Stomach (tissue), 9 donors: Measurements from ENCODE around the gene KCNJ9. TPM values are rescaled to one million over a fixed set of nuclear protein-coding genes. Genes with fewer than 3 reads are reported as not detected.

Source experiments
- DNase-seq, 2 donors: peaks; one replicate each; pipeline versions ENCODE4 v3.0.0 to v3.0.0-alpha.2; 2013 to 2019
- H3K27ac ChIP-seq, 5 donors: fragments of 200-600 bp in 4 of 5; sonication (generic) in 4 of 5; one replicate each; pipeline ENCODE4 v1.5.1; 2013 to 2019; ENCODE audit warnings: mild to moderate bottlenecking in 1 of 5, moderate library complexity in 1 of 5
- H3K27me3 ChIP-seq, 3 donors: fragments of 200-600 bp; sonication (generic); one replicate each; pipeline ENCODE4 v1.5.1; 2017 to 2019; ENCODE audit warnings: mixed run types in 1 of 3
- H3K36me3 ChIP-seq, 4 donors: fragments of 200-600 bp; sonication (generic); 1 replicate in 3 of 4; 2 replicates in 1 of 4; pipeline ENCODE4 v1.5.1; 2016 to 2019
- H3K4me1 ChIP-seq, 4 donors: fragments of 200-600 bp; sonication (generic); one replicate each; pipeline ENCODE4 v1.5.1; 2016 to 2019
- H3K4me3 ChIP-seq, 4 donors: fragments of 200-600 bp; sonication (generic) in 3 of 4; one replicate each; pipeline ENCODE4 v1.5.1; 2016 to 2019; ENCODE audit warnings: mild to moderate bottlenecking in 1 of 4
- H3K9me3 ChIP-seq, 4 donors: fragments of 200-600 bp; sonication (generic); one replicate each; pipeline ENCODE4 v1.5.1; 2016 to 2019
- EP300 ChIP-seq: sonication (generic); formaldehyde crosslinking; IDR thresholded peaks from one replicate; pipeline ENCODE4 v1.6.1; 2017; ENCODE audit warnings: antibody characterized with exemption
- POLR2A ChIP-seq, 4 donors: fragments of 450-650 bp; IDR thresholded peaks; one replicate each; pipeline ENCODE4 v1.6.1; 2016; ENCODE audit warnings: antibody characterized with exemption in 4 of 4, control low read depth in 2 of 4, mild to moderate bottlenecking in 1 of 4, moderate library complexity in 1 of 4
- POLR2AphosphoS5 ChIP-seq, 3 donors: sonication (generic); formaldehyde crosslinking; IDR thresholded peaks; one replicate each; pipeline ENCODE4 v1.6.1; 2016; ENCODE audit warnings: antibody characterized with exemption in 3 of 3
- WGBS, 5 donors: extraction: QIAGEN DNeasy Blood & Tissue Kit in 3 of 5; methylation state at CpG; one replicate each; pipeline versions ENCODE4 v1.1.5 to v1.1.7; 2013 to 2018; 5-methylcytosine and 5-hydroxymethylcytosine counted together
- intact Hi-C: fragments of 100-400 bp; cut with DNase I; formaldehyde crosslinking; loops from one replicate; pipeline ENCODE4 v1.15.1; 2023; ENCODE audit warnings: low total_unique reads
- polyA plus RNA-seq, 3 donors: library from polyadenylated mRNA; stranded (reverse); fragments of 200-250 nt; gene quantifications; one replicate each; pipeline ENCODE4 v1.2.3, GENCODE V29; 2013
- total RNA-seq, 5 donors: library from RNA; depleted of rRNA; stranded (reverse); fragments of >200 nt; gene quantifications; one replicate each; pipeline versions ENCODE4 v1.1.0 to v1.2.3, GENCODE V29; 2014 to 2016
- TF ChIP-seq, protein P1 (sequence below), 7 experiments: fragments of 450-650 bp in 4 of 7; fragments of 200-600 bp in 3 of 7; sonication (generic) in 3 of 7; IDR thresholded peaks; one replicate each; pipeline ENCODE4 v1.5.1; 2016 to 2019; ENCODE audit warnings: antibody characterized with exemption in 7 of 7, control low read depth in 2 of 7, mild to moderate bottlenecking in 1 of 7
- donor health status: healthy with polysubstance abuse.
- donor health status: Bipolar disorder and iron deficiency.
- donor health status: healthy.

KCNJ9 gene
- total and polyA plus RNA-seq, 8 donors: 0.03 to 0.87 (median 0.06) TPM; not detected in 5

DNA sequence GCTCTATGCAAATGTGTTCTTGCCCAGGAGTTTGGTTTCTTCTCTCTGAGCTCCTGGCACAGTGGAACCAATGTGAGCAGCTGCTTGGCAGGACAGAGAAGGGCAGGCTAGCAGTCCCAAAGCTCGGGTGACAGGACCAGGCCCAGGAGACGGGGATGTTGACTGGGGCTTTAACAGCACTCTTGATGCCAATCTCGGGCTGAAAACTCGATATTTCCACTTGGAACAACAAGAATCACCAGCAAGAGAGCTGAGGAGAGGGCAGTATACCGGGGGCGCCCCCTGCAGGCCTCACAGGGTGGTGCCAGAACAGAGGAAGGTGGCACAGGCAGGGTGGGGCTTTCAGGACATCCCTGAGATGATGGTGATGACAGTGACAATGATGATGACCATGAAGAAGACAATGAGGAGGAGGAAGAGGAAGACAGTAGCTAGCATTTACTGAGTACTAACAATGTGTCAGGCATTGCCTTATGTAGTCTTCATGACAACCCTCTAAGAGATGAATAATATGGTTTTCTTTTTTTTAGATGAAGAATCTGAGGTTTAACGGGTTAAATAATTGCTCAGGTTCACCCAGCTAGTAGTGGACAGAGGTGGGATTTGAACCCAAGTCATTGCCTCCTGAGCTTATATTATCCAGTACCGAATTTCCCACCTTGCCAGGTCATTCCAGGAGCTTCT is 2.7 kb upstream of the KCNJ9 start:
- peaks cover 2 to 14% (median 2%) of the 10 kb centered on the region in 4 donors for H3K4me1 ChIP-seq
- no peak overlapping the region for H3K4me3 ChIP-seq
- peak; percentile 60 to 62 for DNase-seq
- no peak for TF ChIP-seq POLR2A (IDR thresholded peaks at IDR 0.05)
- TF ChIP-seq, protein P1, sequence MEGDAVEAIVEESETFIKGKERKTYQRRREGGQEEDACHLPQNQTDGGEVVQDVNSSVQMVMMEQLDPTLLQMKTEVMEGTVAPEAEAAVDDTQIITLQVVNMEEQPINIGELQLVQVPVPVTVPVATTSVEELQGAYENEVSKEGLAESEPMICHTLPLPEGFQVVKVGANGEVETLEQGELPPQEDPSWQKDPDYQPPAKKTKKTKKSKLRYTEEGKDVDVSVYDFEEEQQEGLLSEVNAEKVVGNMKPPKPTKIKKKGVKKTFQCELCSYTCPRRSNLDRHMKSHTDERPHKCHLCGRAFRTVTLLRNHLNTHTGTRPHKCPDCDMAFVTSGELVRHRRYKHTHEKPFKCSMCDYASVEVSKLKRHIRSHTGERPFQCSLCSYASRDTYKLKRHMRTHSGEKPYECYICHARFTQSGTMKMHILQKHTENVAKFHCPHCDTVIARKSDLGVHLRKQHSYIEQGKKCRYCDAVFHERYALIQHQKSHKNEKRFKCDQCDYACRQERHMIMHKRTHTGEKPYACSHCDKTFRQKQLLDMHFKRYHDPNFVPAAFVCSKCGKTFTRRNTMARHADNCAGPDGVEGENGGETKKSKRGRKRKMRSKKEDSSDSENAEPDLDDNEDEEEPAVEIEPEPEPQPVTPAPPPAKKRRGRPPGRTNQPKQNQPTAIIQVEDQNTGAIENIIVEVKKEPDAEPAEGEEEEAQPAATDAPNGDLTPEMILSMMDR (IDR thresholded peaks at IDR 0.05): peak in 5 of 7 experiments; percentile 27 to 71 (median 56)
- H3K27ac ChIP-seq: no peak overlapping the region
- no peaks in the 10 kb centered on the region for H3K9me3 ChIP-seq
- 13 to 24% (median 17%) methylated on average over 7 to 8 of the region's 8 CpGs for WGBS, 5 donors
- peaks cover 7 to 67% (median 33%) of the 10 kb centered on the region in 3 donors for H3K27me3 ChIP-seq
- intact Hi-C loops: no loop called here
- H3K36me3 ChIP-seq: no peaks in the 10 kb centered on the region

DNA sequence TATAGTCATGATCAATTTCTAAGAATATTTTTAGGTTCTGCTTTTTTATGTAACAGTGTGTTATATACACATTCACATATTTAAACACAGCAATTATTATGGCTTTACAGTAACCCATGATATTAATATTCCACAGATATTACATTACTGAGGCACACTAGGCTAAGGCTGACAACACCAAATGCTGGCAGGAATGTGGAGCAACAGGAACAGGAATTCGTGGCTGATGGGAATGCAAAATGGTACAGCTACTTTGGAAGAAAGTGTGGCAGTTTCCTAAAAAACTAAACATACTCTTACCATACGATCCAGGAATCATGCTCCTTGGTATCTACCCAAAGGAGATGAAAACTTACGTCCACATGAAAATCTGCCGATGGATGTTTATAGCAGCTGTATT is 1.9 kb upstream of the KCNJ9 start:
- Histone ChIP-seq H3K4me3 (no peak overlapping the region), H3K4me1 (peaks cover 9 to 22% (median 10%) of the 10 kb centered on the region in 4 donors), H3K9me3 (no peaks in the 10 kb centered on the region), H3K27me3 (peaks cover 7 to 75% (median 41%) of the 10 kb centered on the region in 3 donors), H3K36me3 (no peaks in the 10 kb centered on the region), H3K27ac (no peak overlapping the region)
- TF ChIP-seq POLR2AphosphoS5 (IDR thresholded peaks at IDR 0.05) (no peak), EP300 (no peak), POLR2A (IDR thresholded peaks at IDR 0.05) (no peak)
- TF ChIP-seq, protein P1 (IDR thresholded peaks at IDR 0.05): no peak
- no peak for DNase-seq
- intact Hi-C loops: no loop called here
- WGBS, 5 donors: 67 to 72% (median 68%) methylated on average over 4 of the region's 4 CpGs

DNA sequence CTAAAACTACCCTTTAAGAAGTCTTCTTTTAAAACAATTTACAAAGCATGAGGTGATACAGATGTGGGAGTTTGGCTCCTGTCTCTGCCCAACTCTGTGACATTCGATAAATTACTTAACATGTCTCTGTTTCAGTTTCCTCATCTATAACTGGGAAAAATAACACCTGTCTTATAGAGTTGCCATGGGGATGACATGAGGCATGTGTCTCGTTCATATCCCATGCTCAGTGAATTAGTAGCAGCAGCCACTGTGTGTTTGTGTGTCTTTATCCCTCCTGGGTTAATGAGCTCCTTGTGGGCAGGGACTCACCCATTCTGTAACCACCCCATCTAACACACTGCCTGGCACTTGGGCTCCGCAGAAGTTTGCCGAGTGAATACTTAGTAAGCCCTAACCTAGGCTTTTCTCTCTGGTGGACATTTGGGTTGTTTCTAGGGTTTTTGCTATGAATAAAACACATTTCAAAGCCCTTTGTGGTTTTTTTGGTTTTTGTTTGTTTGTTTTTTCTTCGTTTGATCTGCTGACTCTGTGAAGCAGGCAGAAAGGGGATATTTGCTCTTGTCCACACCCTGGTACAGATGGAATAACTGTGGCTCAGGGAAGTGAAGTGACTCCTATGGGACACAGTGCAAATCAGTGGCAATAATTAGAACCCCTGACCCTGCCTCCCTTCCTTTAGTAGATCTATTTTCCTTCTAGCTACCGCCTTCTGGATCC is 797 bp upstream of the KCNJ9 start:
- WGBS, 5 donors: 49 to 57% (median 53%) methylated on average over 6 of the region's 6 CpGs
- Histone ChIP-seq H3K9me3 (no peaks in the 10 kb centered on the region), H3K4me3 (no peak overlapping the region), H3K27ac (no peak overlapping the region), H3K4me1 (peaks cover 9 to 23% (median 12%) of the 10 kb centered on the region in 4 donors), H3K27me3 (peaks cover 7 to 80% (median 42%) of the 10 kb centered on the region in 3 donors), H3K36me3 (no peaks in the 10 kb centered on the region)
- DNase-seq: no peak
- intact Hi-C loops: loop anchor here (5.0 kb wide), 1 partner anchor 33 kb away; no protein-coding TSS in a partner anchor
- TF ChIP-seq EP300: no peak
- no peak for TF ChIP-seq POLR2AphosphoS5 (IDR thresholded peaks at IDR 0.05)
- TF ChIP-seq, protein P1 (IDR thresholded peaks at IDR 0.05): no peak
- no peak for TF ChIP-seq POLR2A (IDR thresholded peaks at IDR 0.05)

DNA sequence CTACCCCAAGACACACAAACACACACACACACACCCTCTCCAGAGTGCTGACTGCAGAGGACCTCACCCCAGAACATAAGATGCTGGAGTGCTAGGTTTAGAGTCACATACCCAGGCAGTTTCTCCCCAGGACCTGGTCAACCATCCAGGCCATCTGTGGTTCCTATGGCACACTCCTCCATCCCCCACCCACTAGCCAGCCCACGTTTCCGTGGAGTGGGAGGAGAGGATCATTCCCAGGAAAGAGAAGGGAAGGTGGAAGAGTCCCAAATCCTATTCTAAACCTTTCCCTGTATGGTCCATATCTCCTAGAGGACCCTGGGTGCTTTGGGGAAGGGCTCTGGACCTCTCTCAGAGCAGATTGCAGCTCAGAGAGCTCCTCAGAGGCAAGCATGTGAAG is 1.1 kb downstream of the KCNJ9 start:
- Histone ChIP-seq H3K27ac (no peak overlapping the region), H3K4me3 (no peak overlapping the region), H3K9me3 (no peaks in the 10 kb centered on the region), H3K27me3 (peaks cover 7 to 72% (median 42%) of the 10 kb centered on the region in 3 donors), H3K4me1 (peaks cover 9 to 23% (median 13%) of the 10 kb centered on the region in 4 donors), H3K36me3 (peaks cover 0 to 9% (median 5%) of the 10 kb centered on the region in 4 donors)
- intact Hi-C loops: loop anchor here (5.0 kb wide), 1 partner anchor 35 kb away; no protein-coding TSS in a partner anchor
- no peak for DNase-seq
- 35 to 65% (median 48%) methylated on average over 2 of the region's 2 CpGs for WGBS, 5 donors
- no peak for TF ChIP-seq POLR2A (IDR thresholded peaks at IDR 0.05)
- TF ChIP-seq EP300: no peak
- TF ChIP-seq, protein P1 (IDR thresholded peaks at IDR 0.05): no peak
- TF ChIP-seq POLR2AphosphoS5 (IDR thresholded peaks at IDR 0.05): no peak
